B cell (primary cell): ENCODE results near the gene ARHGEF39. TPM values are rescaled to one million over a fixed set of nuclear protein-coding genes. Genes with fewer than 3 reads are reported as not detected.
"Not testable (repeated sequence)": the region's sequence is repeated elsewhere in the genome, so short reads cannot be mapped to it uniquely, and the experiment has no call there.

Experiments
- ATAC-seq: fragments of 200-7000 bp; cut with Tn5 transposase; one replicate; pipeline ENCODE4 v1.10.0; 2021; ENCODE audit warnings: low read depth, mild to moderate bottlenecking, moderate number of reproducible peaks, moderate library complexity
- CTCF ChIA-PET: fragments of 350-600 bp; sonication (Branson Sonifier 250); formaldehyde crosslinking; loops from one replicate; lab custom pipeline; 2021; ENCODE audit warnings: antibody characterized with exemption, inconsistent platforms; lab: Charles Lee
- POLR2A ChIA-PET: fragments of 350-600 bp; sonication (Branson Sonifier 250); formaldehyde crosslinking; loops from one replicate; lab custom pipeline; 2021; ENCODE audit warnings: antibody characterized with exemption; lab: Charles Lee
- DNase-seq: peaks from one replicate; pipeline ENCODE4 v3.0.0; 2013
- H2AFZ ChIP-seq: 2 replicates; pipeline ENCODE4 v1.6.1; 2012; ENCODE audit warnings: mild to moderate bottlenecking, low read depth, low read length; ENCODE audit not compliant: insufficient read depth, poor library complexity, severe bottlenecking
- H3K27ac ChIP-seq, 2 donors: 1 replicate in 1 of 2; 2 replicates in 1 of 2; pipeline ENCODE4 v1.5.1; 2012 to 2013; ENCODE audit warnings: low read length in 2 of 2, mild to moderate bottlenecking in 2 of 2, moderate library complexity in 1 of 2
- H3K27me3 ChIP-seq, 4 experiments: fragments of 200-600 bp in 1 of 4; sonication (generic) in 1 of 4; replicated peaks in 1 of 4; 1 replicate in 2 of 4; 2 replicates in 2 of 4; pipeline versions ENCODE4 v1.6.1 to v1.7.0; 2013 to 2016; ENCODE audit warnings: low read length in 3 of 4, mild to moderate bottlenecking in 2 of 4, mixed read lengths in 1 of 4, moderate library complexity in 1 of 4; ENCODE audit not compliant: insufficient read depth in 4 of 4, control insufficient read depth in 3 of 4; ENCODE audit errors: control extremely low read depth in 1 of 4
- H3K36me3 ChIP-seq, 2 experiments: replicated peaks in 1 of 2; 1 replicate in 1 of 2; 2 replicates in 1 of 2; pipeline versions ENCODE4 v1.6.1 to v1.7.1; 2013; ENCODE audit warnings: low read length in 1 of 2; ENCODE audit not compliant: insufficient read depth in 2 of 2, control insufficient read depth in 1 of 2; ENCODE audit errors: control extremely low read depth in 1 of 2, extremely low read depth in 1 of 2
- H3K4me1 ChIP-seq, 2 donors: fragments of 200-600 bp in 1 of 2; sonication (generic) in 1 of 2; 1 replicate in 1 of 2; 2 replicates in 1 of 2; pipeline versions ENCODE4 v1.5.1 to v1.6.1; 2013 to 2017; ENCODE audit warnings: low read length in 2 of 2; ENCODE audit not compliant: control insufficient read depth in 2 of 2, insufficient read depth in 2 of 2
- H3K4me2 ChIP-seq: replicated peaks from 2 replicates; pipeline ENCODE3; 2012; ENCODE audit warnings: mild to moderate bottlenecking, low read depth, low read length; ENCODE audit not compliant: poor library complexity, severe bottlenecking
- H3K4me3 ChIP-seq, 5 experiments: fragments of 200-600 bp in 1 of 5; sonication (generic) in 1 of 5; 1 replicate in 3 of 5; 2 replicates in 2 of 5; pipeline versions ENCODE4 v1.5.1 to v1.7.0; 2011 to 2016; ENCODE audit warnings: low read length in 4 of 5, mild to moderate bottlenecking in 4 of 5, low read depth in 2 of 5, control low read depth in 1 of 5, moderate library complexity in 1 of 5; ENCODE audit not compliant: insufficient read depth in 1 of 5; ENCODE audit errors: control extremely low read depth in 1 of 5, extremely low read depth in 1 of 5
- H3K79me2 ChIP-seq: fragments of 200-600 bp; sonication (generic); one replicate; pipeline ENCODE4 v1.6.0; 2016; ENCODE audit warnings: low read length; ENCODE audit not compliant: control insufficient read depth, insufficient read depth
- H3K9ac ChIP-seq: fragments of 200-600 bp; sonication (generic); 2 replicates; pipeline ENCODE4 v1.6.1; 2017; ENCODE audit warnings: mild to moderate bottlenecking, low read length, moderate library complexity
- H3K9me3 ChIP-seq, 3 donors: one replicate each; pipeline versions ENCODE4 v1.6.1 to v1.7.1; 2013; ENCODE audit warnings: low read length in 2 of 3; ENCODE audit not compliant: control insufficient read depth in 2 of 3, insufficient read depth in 1 of 3; ENCODE audit errors: control extremely low read depth in 1 of 3
- H4K20me1 ChIP-seq: 2 replicates; pipeline ENCODE4 v1.6.0; 2012; ENCODE audit warnings: mild to moderate bottlenecking, low read length; ENCODE audit not compliant: insufficient read depth, control insufficient read depth, poor library complexity, severe bottlenecking
- H3K27ac Mint-ChIP-seq: one replicate; pipeline ENCODE4 v1.8.0; 2021; ENCODE audit warnings: mixed read lengths
- H3K27me3 Mint-ChIP-seq: one replicate; pipeline ENCODE4 v1.8.0; 2021; ENCODE audit warnings: mixed read lengths
- H3K4me1 Mint-ChIP-seq: one replicate; pipeline ENCODE4 v1.8.0; 2021; ENCODE audit warnings: mixed read lengths
- H3K4me3 Mint-ChIP-seq: one replicate; pipeline ENCODE4 v1.8.0; 2021; ENCODE audit warnings: mixed read lengths
- H3K9me3 Mint-ChIP-seq: one replicate; pipeline ENCODE4 v1.8.0; 2022; ENCODE audit warnings: mixed read lengths; ENCODE audit not compliant: insufficient read depth
- WGBS: methylation state at CpG from one replicate; pipeline ENCODE4 v1.1.5; 2013; ENCODE audit warnings: missing lambda C conversion rate; ENCODE audit not compliant: insufficient coverage; 5-methylcytosine and 5-hydroxymethylcytosine counted together
- intact Hi-C: fragments of 100-400 bp; cut with micrococcal nuclease; formaldehyde crosslinking; loops from one replicate; pipeline ENCODE4 v1.10.0; 2022
- polyA plus RNA-seq: library from polyadenylated mRNA; depleted of rRNA; stranded (reverse); fragments of >200 nt; gene quantifications from 2 replicates; pipeline ENCODE4 v1.2.3, GENCODE V29; 2012
- total RNA-seq, 2 donors: library from RNA; stranded (reverse); fragments of 120-200 nt in 1 of 2; gene quantifications; 1 replicate in 1 of 2; 2 replicates in 1 of 2; pipeline versions ENCODE4 v1.2.3 to v1.2.4, GENCODE V29; 2013 to 2022

Gene ARHGEF39
- total and polyA plus RNA-seq, 2 donors (not counting 1 experiment from before 2014, with no cell fraction given) = 0.40 to 0.62 TPM

DNA sequence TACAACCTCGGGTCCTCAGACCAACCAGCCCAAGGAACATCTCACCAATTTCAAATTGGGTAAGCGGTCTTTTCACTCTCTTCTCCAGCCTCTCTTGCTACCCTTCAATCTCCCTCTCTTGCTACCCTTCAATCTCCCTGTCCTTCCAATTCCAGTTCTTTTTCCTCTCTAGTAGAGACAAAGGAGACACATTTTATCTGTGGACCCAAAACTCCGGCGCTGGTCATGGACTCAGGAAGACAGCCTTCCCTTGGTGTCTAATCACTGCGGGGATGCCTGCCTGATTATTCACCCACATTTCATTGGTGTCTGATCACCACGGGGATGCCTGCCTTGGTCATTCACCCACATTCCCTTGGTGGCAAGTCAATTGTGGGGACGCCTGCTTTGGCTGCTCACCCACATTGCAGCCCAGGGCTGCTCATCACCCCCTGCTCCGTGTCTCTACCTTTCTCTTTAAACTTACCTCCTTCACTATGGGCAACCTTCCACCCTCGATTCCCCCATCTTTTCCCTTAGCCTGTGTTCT lies 27.5 kb downstream of the ARHGEF39 start:
- peak overlapping the region; percentile 68 for H3K4me3 Mint-ChIP-seq
- H3K79me2 ChIP-seq = peaks cover 30% of the 10 kb centered on the region
- H3K9me3 ChIP-seq, ATAC-seq, intact Hi-C loops, H3K36me3 ChIP-seq, H4K20me1 ChIP-seq, H3K27me3 Mint-ChIP-seq, CTCF ChIA-PET, H3K9ac ChIP-seq, H3K27me3 ChIP-seq, H2AFZ ChIP-seq, H3K9me3 Mint-ChIP-seq, H3K4me3 ChIP-seq, DNase-seq: not testable (repeated sequence)
- H3K27ac Mint-ChIP-seq = peak overlapping the region; percentile 91
- POLR2A ChIA-PET = interaction anchor here (1.1 kb wide), 1 partner anchor 10 kb away, joined by 5 read pairs; no protein-coding TSS in a partner anchor
- peaks cover 84 to 85% of the 10 kb centered on the region in 2 donors for H3K4me1 ChIP-seq
- H3K27ac ChIP-seq = peak overlapping the region; percentile 88 to 95
- WGBS = 95% methylated on average over 8 of the region's 9 CpGs
- peaks cover 84% of the 10 kb centered on the region for H3K4me1 Mint-ChIP-seq
- peak overlapping the region; percentile 19 for H3K4me2 ChIP-seq

DNA sequence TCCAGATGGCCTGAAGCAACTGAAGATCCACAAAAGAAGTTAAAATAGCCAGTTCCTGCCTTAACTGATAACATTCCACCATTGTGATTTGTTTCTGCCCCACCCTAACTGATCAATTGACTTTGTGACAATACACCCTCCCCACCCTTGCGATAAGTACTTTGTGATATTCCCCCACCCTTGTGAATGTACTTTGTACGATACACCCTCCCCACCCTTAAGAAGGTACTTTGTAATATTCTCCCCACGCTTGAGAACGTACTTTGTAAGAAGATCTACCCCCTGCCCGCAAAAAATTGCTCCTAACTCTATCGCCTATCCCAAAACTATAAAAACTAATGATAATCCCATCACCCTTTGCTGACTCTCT lies 28.1 kb downstream of the ARHGEF39 start:
- DNase-seq, H4K20me1 ChIP-seq, H3K27me3 Mint-ChIP-seq, ATAC-seq, H3K36me3 ChIP-seq, H3K27me3 ChIP-seq, H3K9me3 ChIP-seq, H2AFZ ChIP-seq, H3K9me3 Mint-ChIP-seq: not testable (repeated sequence)
- H3K4me3 Mint-ChIP-seq = peak overlapping the region; percentile 68
- peaks cover 24% of the 10 kb centered on the region for H3K79me2 ChIP-seq
- POLR2A ChIA-PET = interaction anchor here (1.6 to 2.1 kb wide), 4 partner anchors 9 to 32 kb away, joined by 5 to 17 read pairs (median 8); partner anchors contain the start of gene TESK1
- H3K4me1 Mint-ChIP-seq = peaks cover 77% of the 10 kb centered on the region
- intact Hi-C loops = loop anchor here (1.0 kb wide), 2 partner anchors 9 to 18 kb away; no protein-coding TSS in a partner anchor
- peaks cover 79 to 80% of the 10 kb centered on the region in 2 donors for H3K4me1 ChIP-seq
- peak overlapping the region; percentile 53 for H3K9ac ChIP-seq
- H3K27ac ChIP-seq = peak overlapping the region; percentile 88 to 95
- H3K4me2 ChIP-seq = peak overlapping the region; percentile 63
- H3K4me3 ChIP-seq = peak overlapping the region in 1 of 5 experiments; percentile 28
- peak overlapping the region; percentile 91 for H3K27ac Mint-ChIP-seq
- CTCF ChIA-PET = interaction anchor here (0.9 to 3.1 kb wide), 5 partner anchors 9 to 59 kb away, joined by 3 to 19 read pairs (median 11); partner anchors contain the start of gene SIT1
- 100% methylated on average over 5 of the region's 6 CpGs for WGBS
